ENCODE measurements around the gene ST6GALNAC5.

DNA sequence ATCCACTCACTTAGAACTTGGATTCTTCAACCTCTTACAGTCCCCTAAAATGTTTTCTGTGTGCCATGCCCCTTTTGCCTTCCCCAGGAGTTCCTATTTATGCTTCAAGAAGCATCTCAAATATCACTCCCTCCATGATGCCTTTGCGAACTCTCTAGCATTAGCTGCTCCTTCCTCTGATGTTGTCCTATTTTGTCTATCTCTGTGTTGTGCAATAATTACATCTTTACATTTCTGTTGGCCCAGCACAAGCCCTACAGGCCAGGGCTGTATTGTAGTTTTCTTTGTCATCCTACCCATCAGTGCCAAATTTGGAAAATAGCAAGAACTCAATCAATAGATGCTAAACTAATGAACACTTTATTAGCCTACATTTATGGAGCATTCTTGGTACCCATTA, 125.8 kb downstream of the ST6GALNAC5 start:
- no peak for TF ChIP-seq YY1 (IDR thresholded peaks at IDR 0.05; ENCODE audit: low read depth)
- no peak for TF ChIP-seq EP300 (IDR thresholded peaks at IDR 0.05; ENCODE audit: borderline replicate concordance)
- TF ChIP-seq CREB1 (IDR thresholded peaks at IDR 0.05; ENCODE audit: low read depth): no peak
- TF ChIP-seq CEBPB (IDR thresholded peaks at IDR 0.05): no peak
- no peak for TF ChIP-seq TEAD4 (IDR thresholded peaks at IDR 0.05)
- TF ChIP-seq RAD21 (IDR thresholded peaks at IDR 0.05; ENCODE audit: low read depth): no peak
- no peak for TF ChIP-seq REST (IDR thresholded peaks at IDR 0.05; ENCODE audit: low read depth)
- no peak for TF ChIP-seq MAX (IDR thresholded peaks at IDR 0.05)

All from Ishikawa (cell line).